Fibroblast of the aortic adventitia (primary cell): Measurements from ENCODE around the gene CADPS2. TPM values are rescaled to one million over a fixed set of nuclear protein-coding genes. Genes with fewer than 3 reads are reported as not detected.

Experiments used
- DNase-seq: peaks from one replicate; pipeline ENCODE4 v3.0.0-alpha.2; 2010; ENCODE audit warnings: low read depth
- H3K4me3 ChIP-seq: 2 replicates; pipeline ENCODE4 v1.5.1; 2011; ENCODE audit warnings: low read depth, mild to moderate bottlenecking, control low read depth, low read length, moderate library complexity
- total RNA-seq: library from RNA; depleted of rRNA; stranded (reverse); fragments of >200 nt; gene quantifications from 2 replicates; pipeline ENCODE4 v1.2.3, GENCODE V29; 2012; ENCODE audit warnings: low replicate concordance
- TF ChIP-seq, protein P1 (sequence below): IDR thresholded peaks from 2 replicates; pipeline ENCODE4 v1.5.1; 2011; ENCODE audit warnings: mild to moderate bottlenecking, low read length, control low read depth, inconsistent platforms; ENCODE audit not compliant: insufficient read depth

Gene CADPS2
- total RNA-seq, 1 donor = 16.0 TPM

DNA sequence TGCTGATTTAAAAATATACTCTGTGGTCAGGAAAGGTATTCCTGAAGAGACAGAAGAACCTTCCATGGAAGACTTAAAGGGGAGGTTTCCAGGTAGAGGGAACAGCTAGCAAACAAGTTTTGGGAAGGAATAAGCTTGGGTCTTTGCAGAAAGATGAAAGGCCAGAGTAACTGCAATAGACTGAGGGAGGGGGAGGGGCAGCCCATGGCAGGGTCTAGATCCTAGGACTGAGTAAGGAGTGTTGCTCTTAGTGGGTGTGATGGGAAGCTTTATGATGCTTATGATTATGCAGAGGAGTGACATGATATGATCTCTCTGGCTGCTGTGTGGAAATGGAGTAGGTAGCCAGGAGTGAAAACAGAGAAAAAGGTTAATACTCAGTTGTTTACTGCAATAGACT lies 491.7 kb downstream of the CADPS2 start:
- no peak overlapping the region for H3K4me3 ChIP-seq
- no peak for DNase-seq
- TF ChIP-seq, protein P1, sequence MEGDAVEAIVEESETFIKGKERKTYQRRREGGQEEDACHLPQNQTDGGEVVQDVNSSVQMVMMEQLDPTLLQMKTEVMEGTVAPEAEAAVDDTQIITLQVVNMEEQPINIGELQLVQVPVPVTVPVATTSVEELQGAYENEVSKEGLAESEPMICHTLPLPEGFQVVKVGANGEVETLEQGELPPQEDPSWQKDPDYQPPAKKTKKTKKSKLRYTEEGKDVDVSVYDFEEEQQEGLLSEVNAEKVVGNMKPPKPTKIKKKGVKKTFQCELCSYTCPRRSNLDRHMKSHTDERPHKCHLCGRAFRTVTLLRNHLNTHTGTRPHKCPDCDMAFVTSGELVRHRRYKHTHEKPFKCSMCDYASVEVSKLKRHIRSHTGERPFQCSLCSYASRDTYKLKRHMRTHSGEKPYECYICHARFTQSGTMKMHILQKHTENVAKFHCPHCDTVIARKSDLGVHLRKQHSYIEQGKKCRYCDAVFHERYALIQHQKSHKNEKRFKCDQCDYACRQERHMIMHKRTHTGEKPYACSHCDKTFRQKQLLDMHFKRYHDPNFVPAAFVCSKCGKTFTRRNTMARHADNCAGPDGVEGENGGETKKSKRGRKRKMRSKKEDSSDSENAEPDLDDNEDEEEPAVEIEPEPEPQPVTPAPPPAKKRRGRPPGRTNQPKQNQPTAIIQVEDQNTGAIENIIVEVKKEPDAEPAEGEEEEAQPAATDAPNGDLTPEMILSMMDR = no peak

- TF ChIP-seq, protein P1 = no peak
- no peak overlapping the region for H3K4me3 ChIP-seq
- DNase-seq = no peak
Observed at GRCh38 chr7:122384528-122384927, 501.7 kb downstream of the CADPS2 start.

DNA sequence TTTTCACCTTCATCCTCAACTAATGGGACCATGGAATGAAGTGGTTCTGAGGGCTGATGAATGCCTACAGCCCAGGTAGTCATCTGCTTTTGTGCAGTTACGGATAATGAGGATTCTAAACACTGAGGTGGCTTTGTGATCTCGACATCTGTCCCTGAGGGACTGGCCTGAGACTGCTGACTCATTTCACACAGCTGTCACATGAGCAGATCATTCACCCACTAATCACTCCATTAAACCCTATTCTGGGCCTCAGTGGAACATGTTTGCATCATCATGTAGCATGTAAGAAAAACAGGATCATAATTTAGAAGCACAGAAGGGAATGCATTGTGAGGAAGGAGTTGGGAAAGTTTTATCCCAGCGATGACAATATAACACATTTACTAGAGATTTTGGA lies 502.3 kb downstream of the CADPS2 start:
- H3K4me3 ChIP-seq = no peak overlapping the region
- TF ChIP-seq, protein P1 = no peak
- DNase-seq = no peak

DNA sequence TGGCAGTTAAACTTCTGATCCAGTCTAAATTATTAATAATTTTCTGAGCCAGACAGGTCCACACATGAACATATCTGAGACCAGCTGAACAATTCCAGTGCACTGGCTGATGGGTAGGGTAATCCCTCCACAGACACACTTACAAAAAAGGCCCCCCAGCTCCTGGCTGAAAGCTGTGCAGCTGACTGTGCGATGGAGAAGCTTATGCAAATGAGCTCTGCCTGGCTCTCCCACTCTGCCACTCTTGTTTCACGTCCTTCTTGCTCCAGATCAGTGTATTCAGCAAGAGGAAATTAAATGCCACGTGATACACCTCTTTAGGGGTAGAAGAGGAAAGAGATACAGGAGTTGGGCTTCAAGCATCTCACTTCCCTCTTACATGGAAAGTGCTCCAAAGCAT lies 505.3 kb downstream of the CADPS2 start:
- TF ChIP-seq, protein P1 = no peak
- DNase-seq = no peak

GRCh38 chr7:122379491-122379890 lies 506.8 kb downstream of the CADPS2 start:
- TF ChIP-seq, protein P1 = no peak
- no peak for DNase-seq
- H3K4me3 ChIP-seq = no peak overlapping the region

More for the DNA sequence above, 505.3 kb downstream of the CADPS2 start:
- no peak overlapping the region for H3K4me3 ChIP-seq

- TF ChIP-seq, protein P1 = no peak
- no peak overlapping the region for H3K4me3 ChIP-seq
- DNase-seq = no peak
Observed at GRCh38 chr7:122369756-122370155, 516.5 kb downstream of the CADPS2 start.

DNA sequence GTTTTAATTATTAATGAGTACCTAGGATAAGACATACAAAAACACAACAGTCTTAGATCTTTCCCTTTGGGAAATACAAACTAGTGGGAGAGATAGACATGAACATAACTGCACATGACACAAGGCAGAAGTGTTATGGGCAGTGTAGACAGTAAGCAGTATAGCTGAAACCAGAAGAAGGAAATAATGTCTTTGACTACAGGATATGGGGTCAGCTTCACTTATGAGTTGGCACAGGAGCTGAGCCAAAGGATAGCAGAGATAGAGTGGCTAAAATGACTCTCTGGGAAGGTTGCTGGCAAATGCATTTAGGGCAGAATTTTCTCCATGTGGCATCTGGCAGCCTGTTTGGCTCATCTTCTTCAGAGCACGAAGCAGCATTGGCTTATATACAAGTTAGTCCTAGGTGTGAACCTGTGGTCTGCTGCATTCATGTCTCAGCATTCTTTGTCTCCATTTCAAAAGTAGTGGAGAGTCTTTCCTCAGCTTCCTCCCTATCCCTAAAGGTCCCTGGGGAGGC lies 521.4 kb downstream of the CADPS2 start:
- no peak overlapping the region for H3K4me3 ChIP-seq
- TF ChIP-seq, protein P1 = no peak
- DNase-seq = no peak
